WERI-Rb-1 (cell line): ENCODE measurements around the gene CDHR3.

Source experiments
- DNase-seq: peaks from one replicate; pipeline ENCODE4 v3.0.0-alpha.2; 2020
- H3K27ac ChIP-seq: fragments of 250-450 bp; sonication (Bioruptor Pico); 2 replicates; pipeline ENCODE4 v1.5.1; 2020; ENCODE audit warnings: mild to moderate bottlenecking, moderate library complexity
- H3K27me3 ChIP-seq: fragments of 250-450 bp; sonication (Bioruptor Pico); 2 replicates; pipeline ENCODE4 v1.5.1; 2021; ENCODE audit warnings: mild to moderate bottlenecking, low read depth, moderate library complexity; ENCODE audit not compliant: insufficient read depth, severe bottlenecking
- H3K36me3 ChIP-seq: fragments of 250-450 bp; sonication (Bioruptor Pico); 2 replicates; pipeline ENCODE4 v1.5.1; 2020; ENCODE audit warnings: mild to moderate bottlenecking, moderate library complexity
- H3K4me3 ChIP-seq: 2 replicates; pipeline ENCODE4 v1.5.1; 2011; ENCODE audit warnings: low read depth, mild to moderate bottlenecking, control low read depth, low read length
- H3K9me3 ChIP-seq: fragments of 250-450 bp; sonication (Bioruptor Pico); 2 replicates; pipeline ENCODE4 v1.5.1; 2021; ENCODE audit warnings: mild to moderate bottlenecking, moderate library complexity; ENCODE audit not compliant: severe bottlenecking
- TF ChIP-seq, protein P1 (sequence below): IDR thresholded peaks from 2 replicates; pipeline ENCODE4 v1.5.1; 2011; ENCODE audit warnings: low read depth, mild to moderate bottlenecking, control low read depth, inconsistent platforms, low read length

Gene CDHR3

GRCh38 chr7:106029451-106029850 lies 66.4 kb downstream of the CDHR3 start:
- TF ChIP-seq, protein P1, sequence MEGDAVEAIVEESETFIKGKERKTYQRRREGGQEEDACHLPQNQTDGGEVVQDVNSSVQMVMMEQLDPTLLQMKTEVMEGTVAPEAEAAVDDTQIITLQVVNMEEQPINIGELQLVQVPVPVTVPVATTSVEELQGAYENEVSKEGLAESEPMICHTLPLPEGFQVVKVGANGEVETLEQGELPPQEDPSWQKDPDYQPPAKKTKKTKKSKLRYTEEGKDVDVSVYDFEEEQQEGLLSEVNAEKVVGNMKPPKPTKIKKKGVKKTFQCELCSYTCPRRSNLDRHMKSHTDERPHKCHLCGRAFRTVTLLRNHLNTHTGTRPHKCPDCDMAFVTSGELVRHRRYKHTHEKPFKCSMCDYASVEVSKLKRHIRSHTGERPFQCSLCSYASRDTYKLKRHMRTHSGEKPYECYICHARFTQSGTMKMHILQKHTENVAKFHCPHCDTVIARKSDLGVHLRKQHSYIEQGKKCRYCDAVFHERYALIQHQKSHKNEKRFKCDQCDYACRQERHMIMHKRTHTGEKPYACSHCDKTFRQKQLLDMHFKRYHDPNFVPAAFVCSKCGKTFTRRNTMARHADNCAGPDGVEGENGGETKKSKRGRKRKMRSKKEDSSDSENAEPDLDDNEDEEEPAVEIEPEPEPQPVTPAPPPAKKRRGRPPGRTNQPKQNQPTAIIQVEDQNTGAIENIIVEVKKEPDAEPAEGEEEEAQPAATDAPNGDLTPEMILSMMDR: no peak
- Histone ChIP-seq H3K27ac (no peak overlapping the region), H3K4me3 (no peak overlapping the region), H3K27me3 (no peaks in the 10 kb centered on the region), H3K9me3 (peaks cover 7% of the 10 kb centered on the region), H3K36me3 (no peaks in the 10 kb centered on the region)
- DNase-seq: no peak

DNA sequence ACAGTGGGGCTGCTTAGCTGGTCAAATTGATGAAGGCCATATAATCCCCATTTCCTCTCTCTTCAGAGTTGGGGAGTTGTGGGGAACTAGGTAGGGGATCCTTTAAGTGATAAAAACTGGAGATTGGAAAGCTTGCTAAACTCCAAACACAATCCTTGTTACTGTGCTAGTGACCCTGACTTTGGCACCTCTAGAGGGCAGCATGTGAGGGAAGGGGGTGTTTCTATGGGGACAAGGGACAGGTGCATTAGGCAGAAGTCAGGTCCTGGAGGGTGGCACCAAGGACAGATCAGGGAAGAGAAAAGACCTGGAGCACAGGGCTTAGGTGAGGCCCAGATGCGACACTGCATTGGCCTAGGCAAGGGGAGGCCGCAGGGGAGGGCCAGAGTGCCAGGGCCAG lies 66.9 kb downstream of the CDHR3 start:
- TF ChIP-seq, protein P1: peak; percentile 27
- no peak for DNase-seq
- Histone ChIP-seq H3K36me3 (no peaks in the 10 kb centered on the region), H3K27me3 (no peaks in the 10 kb centered on the region), H3K4me3 (no peak overlapping the region), H3K9me3 (peaks cover 7% of the 10 kb centered on the region), H3K27ac (no peak overlapping the region)

DNA sequence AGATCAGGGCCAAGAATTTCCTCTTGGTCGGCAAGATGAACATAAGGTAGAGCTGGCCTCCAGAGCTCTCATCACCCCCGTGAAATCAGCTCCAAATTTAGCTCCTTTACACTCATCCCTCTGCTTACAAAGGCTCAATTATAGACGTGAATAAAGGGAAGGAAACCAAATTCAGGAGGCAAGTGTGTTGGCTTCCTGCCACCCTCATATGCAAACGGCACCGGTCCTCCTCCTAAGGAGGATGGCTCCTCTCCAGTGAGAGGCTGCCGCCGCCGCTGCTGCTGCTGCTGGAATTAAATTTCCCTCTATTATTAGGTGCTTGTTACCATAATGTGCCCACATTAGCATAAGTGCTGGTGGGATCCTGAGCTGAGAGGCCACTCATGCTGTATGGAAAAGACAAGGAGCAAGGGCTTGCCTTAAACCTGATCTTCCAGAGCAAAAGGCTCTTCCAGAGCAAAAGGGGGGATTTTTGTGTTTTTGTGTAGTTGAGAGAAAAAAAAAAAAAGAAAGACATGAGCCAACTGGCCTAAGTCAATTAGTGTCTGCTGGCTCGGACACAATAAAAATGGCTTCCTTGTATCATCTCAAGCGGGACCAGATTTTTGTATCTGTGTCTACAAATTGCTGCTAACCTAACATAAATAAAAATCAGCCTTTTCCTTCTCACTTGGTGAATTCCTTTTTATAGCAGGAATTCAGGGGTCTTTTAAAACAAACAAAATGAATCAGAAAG lies 68.4 kb downstream of the CDHR3 start:
- Histone ChIP-seq H3K27me3 (no peaks in the 10 kb centered on the region), H3K4me3 (no peak overlapping the region), H3K27ac (no peak overlapping the region), H3K36me3 (no peaks in the 10 kb centered on the region), H3K9me3 (peaks cover 7% of the 10 kb centered on the region)
- TF ChIP-seq, protein P1: no peak
- DNase-seq: no peak

GRCh38 chr7:106032295-106032694 lies 69.2 kb downstream of the CDHR3 start:
- TF ChIP-seq, protein P1: no peak
- Histone ChIP-seq H3K27ac (no peak overlapping the region), H3K36me3 (no peaks in the 10 kb centered on the region), H3K27me3 (no peaks in the 10 kb centered on the region), H3K4me3 (no peak overlapping the region), H3K9me3 (peaks cover 7% of the 10 kb centered on the region)
- no peak for DNase-seq

GRCh38 chr7:106033735-106034134 lies 70.7 kb downstream of the CDHR3 start:
- no peak overlapping the region for H3K27ac ChIP-seq
- TF ChIP-seq, protein P1: no peak
- peaks cover 7% of the 10 kb centered on the region for H3K9me3 ChIP-seq
- H3K4me3 ChIP-seq: no peak overlapping the region
- DNase-seq: no peak
- no peaks in the 10 kb centered on the region for H3K27me3 ChIP-seq
- no peaks in the 10 kb centered on the region for H3K36me3 ChIP-seq

GRCh38 chr7:106034383-106034782 lies 71.3 kb downstream of the CDHR3 start:
- TF ChIP-seq, protein P1: no peak
- no peak overlapping the region for H3K4me3 ChIP-seq
- no peak overlapping the region for H3K27ac ChIP-seq
- peak; percentile 64 for DNase-seq
- no peaks in the 10 kb centered on the region for H3K27me3 ChIP-seq
- peaks cover 7% of the 10 kb centered on the region for H3K9me3 ChIP-seq
- H3K36me3 ChIP-seq: no peaks in the 10 kb centered on the region
